BE2C (cell line): Measurements from ENCODE around the gene TRIM17.

Experiments used
- DNase-seq: peaks from one replicate; pipeline ENCODE4 v3.0.0-alpha.2; 2020
- H3K27me3 ChIP-seq: fragments of 250-450 bp; sonication (Bioruptor Pico); 2 replicates; pipeline ENCODE4 v1.5.1; 2020; ENCODE audit warnings: mild to moderate bottlenecking
- H3K36me3 ChIP-seq: fragments of 250-450 bp; sonication (Bioruptor Pico); 2 replicates; pipeline ENCODE4 v1.5.1; 2020; ENCODE audit warnings: mild to moderate bottlenecking
- H3K4me1 ChIP-seq: fragments of 250-450 bp; sonication (Bioruptor Pico); 2 replicates; pipeline ENCODE4 v1.5.1; 2020
- H3K4me3 ChIP-seq: 2 replicates; pipeline ENCODE4 v1.5.1; 2011; ENCODE audit warnings: low read depth, low read length
- H3K9me3 ChIP-seq: fragments of 250-450 bp; sonication (Bioruptor Pico); 2 replicates; pipeline ENCODE4 v1.5.1; 2020
- TF ChIP-seq, protein P1 (sequence below): IDR thresholded peaks from 2 replicates; pipeline ENCODE4 v1.5.1; 2012; ENCODE audit warnings: mild to moderate bottlenecking, low read depth, low read length

The TRIM17 gene

DNA sequence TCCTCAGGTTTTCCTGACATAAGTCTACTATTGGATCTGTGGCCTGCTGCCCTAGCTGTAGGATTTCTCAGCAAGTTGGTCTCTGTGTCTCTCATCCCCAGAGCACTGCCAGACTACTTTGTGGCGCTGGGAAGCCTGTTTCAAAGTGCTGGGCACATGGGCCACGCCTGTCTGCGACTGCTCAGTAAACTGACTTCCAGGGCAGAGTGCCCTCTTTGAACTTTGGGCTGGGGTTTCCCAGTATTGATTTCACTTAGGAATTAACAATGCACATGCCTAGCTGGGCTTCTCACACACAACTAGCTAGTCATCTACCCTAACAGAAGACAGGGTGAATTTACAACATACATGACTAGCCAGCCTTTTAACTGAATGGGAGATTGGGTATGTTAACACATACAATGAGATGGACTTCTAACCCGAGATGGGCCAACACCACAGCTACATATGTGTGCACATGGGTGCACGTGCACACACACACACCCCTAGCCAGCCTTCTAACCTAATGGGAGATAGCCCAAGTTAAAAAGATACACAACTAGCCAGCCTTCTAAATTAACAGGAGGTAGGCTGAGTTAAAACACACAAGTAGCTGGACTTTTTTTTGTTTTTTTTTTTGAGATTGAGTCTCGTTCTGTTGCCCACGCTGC, 6.9 kb upstream of the TRIM17 start:
- Histone ChIP-seq H3K27me3 (no peaks in the 10 kb centered on the region), H3K4me1 (no peaks in the 10 kb centered on the region), H3K9me3 (no peaks in the 10 kb centered on the region), H3K4me3 (no peak overlapping the region), H3K36me3 (no peaks in the 10 kb centered on the region)
- TF ChIP-seq, protein P1, sequence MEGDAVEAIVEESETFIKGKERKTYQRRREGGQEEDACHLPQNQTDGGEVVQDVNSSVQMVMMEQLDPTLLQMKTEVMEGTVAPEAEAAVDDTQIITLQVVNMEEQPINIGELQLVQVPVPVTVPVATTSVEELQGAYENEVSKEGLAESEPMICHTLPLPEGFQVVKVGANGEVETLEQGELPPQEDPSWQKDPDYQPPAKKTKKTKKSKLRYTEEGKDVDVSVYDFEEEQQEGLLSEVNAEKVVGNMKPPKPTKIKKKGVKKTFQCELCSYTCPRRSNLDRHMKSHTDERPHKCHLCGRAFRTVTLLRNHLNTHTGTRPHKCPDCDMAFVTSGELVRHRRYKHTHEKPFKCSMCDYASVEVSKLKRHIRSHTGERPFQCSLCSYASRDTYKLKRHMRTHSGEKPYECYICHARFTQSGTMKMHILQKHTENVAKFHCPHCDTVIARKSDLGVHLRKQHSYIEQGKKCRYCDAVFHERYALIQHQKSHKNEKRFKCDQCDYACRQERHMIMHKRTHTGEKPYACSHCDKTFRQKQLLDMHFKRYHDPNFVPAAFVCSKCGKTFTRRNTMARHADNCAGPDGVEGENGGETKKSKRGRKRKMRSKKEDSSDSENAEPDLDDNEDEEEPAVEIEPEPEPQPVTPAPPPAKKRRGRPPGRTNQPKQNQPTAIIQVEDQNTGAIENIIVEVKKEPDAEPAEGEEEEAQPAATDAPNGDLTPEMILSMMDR = no peak
- no peak for DNase-seq

DNA sequence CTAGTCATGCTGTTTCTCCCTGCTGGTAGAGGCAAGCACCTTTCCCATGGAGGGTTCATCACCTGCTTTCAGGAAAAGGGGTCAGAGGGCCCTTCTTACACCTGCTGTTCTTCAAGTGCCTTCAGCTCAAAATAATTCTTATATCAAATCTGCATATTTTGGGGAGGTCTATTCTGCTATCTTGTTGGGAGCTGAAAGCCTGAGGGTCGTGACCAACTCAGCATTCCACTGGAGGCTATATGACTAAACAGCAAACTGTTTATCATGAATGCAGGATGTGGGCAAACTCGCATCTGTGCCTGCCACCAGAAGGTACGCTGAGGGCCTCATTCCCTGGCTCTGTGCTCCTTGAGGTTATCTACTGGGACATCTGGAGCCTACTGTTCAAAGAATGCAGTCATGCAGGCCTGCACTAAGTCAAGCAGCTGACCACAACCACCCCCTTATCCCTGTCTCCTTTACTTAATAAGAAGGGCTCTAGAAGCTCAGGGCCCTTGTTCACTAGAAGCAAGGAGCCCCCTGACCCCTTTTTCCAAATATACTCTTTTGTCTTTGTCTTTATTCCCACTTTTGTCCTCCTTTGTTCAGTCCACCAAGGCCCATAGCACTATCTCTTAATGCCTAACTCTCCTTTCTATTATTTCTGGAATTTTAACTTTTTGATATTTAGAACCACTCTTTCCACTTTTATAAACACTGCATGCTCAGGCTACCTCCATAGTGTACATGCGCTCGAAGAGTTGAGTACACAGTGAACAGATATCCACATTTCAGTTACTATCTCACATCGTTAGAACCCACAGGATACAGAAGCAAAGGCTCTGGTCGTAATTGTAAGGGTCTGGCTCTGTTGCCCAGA, 4.5 kb upstream of the TRIM17 start:
- Histone ChIP-seq H3K9me3 (no peaks in the 10 kb centered on the region), H3K4me1 (no peaks in the 10 kb centered on the region), H3K4me3 (no peak overlapping the region), H3K36me3 (no peaks in the 10 kb centered on the region), H3K27me3 (no peaks in the 10 kb centered on the region)
- TF ChIP-seq, protein P1 = no peak
- DNase-seq = no peak

DNA sequence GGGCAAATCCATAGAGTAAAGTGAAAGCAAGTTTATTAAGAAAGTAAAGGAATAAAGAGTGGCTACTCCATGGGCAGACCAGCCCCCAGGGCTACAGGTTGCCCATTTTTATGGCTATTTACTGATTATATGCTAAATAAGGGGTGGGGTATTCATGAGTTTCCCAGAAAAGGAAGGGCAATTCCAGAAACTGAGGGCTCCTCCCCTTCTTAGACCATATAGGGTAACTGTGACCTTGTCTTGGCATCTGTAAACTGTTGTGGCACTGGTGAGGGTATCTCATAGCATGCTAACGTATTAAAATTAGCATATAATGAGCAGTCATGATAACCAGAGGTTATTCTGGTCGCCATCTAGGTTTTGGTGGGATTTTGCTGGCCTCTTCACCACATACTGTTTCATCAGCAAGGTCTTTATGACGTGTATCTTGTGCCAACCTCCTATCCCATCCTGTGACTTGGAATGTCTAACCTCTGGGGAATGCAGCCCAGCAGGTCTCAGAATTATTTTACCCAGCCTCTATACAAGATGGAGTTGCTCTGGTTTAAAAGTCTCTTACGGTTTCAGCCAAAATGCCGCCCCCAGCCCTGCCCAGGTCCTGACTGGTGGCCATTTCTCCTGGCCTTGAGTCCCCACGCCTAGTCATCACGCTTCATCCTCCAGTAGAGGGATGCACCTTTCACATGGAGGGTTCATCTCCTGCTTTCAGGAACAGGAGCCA, 982 bp upstream of the TRIM17 start:
- H3K4me1 ChIP-seq = no peaks in the 10 kb centered on the region
- no peaks in the 10 kb centered on the region for H3K9me3 ChIP-seq
- H3K4me3 ChIP-seq = no peak overlapping the region
- TF ChIP-seq, protein P1 = no peak
- no peaks in the 10 kb centered on the region for H3K36me3 ChIP-seq
- no peaks in the 10 kb centered on the region for H3K27me3 ChIP-seq
- DNase-seq = no peak

DNA sequence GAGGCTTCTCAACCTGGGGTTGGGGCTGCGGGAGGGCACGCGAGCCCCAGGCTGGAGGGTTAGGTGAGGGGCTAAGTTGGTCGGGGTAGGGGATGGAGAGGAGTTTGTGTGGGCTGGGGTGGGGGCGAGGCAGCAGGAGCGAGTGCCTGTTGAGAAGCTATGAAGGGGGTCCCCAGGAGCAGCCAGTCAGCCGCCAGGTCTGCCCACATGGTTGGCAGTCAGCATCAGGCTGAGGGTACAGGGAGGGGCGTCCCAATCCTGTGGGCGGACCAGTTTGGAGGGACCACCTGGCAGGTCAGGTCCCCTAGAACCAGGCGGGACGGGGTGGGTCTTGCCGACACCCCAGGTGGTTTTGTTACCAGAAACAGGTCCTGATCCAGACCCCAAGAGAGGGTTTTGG, 400 bp upstream of the TRIM17 start:
- no peaks in the 10 kb centered on the region for H3K27me3 ChIP-seq
- H3K9me3 ChIP-seq = no peaks in the 10 kb centered on the region
- no peak for DNase-seq
- H3K36me3 ChIP-seq = no peaks in the 10 kb centered on the region
- no peak overlapping the region for H3K4me3 ChIP-seq
- H3K4me1 ChIP-seq = no peaks in the 10 kb centered on the region
- TF ChIP-seq, protein P1 = no peak

DNA sequence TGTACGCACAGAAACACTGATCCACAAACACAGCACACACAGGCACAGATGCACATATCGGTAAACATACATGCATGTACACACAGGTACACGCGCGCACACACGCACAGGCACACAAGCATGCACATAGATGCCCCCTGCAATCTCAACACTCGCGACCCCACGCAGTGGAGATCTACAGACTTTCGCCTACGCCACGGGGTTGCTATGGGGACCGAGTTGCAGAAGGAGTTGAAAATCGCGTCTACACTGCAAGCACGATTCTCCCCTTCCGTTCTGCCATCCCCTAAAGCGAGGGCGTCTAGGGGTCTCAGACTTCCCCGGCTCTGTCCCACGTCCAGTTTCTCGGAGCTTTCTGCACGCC, 826 bp downstream of the TRIM17 start:
- Histone ChIP-seq H3K36me3 (no peaks in the 10 kb centered on the region), H3K4me1 (no peaks in the 10 kb centered on the region), H3K27me3 (no peaks in the 10 kb centered on the region), H3K4me3 (peak overlapping the region; percentile 48), H3K9me3 (no peaks in the 10 kb centered on the region)
- DNase-seq = no peak
- TF ChIP-seq, protein P1 = no peak

DNA sequence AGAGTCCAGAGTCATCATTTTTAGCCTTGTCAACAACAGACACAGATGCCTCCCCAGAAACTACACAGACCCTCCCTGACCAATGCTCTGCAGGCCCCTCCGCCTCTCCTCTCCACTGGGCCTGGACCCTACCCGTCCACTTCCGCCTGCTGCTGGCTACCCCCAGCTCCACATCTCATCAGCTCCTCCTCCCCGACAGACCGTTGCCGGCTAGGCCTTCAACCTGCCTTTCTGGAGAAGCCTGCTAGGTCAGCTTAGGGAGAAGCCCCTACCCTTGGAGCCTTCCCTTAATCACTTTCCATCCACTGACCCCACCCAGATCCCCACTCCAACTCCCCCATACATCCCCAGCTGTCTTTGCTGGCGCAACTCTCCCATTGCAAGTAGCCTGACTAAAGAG, 1.4 kb downstream of the TRIM17 start:
- no peaks in the 10 kb centered on the region for H3K36me3 ChIP-seq
- H3K4me1 ChIP-seq = no peaks in the 10 kb centered on the region
- H3K4me3 ChIP-seq = no peak overlapping the region
- DNase-seq = no peak
- TF ChIP-seq, protein P1 = no peak
- H3K9me3 ChIP-seq = no peaks in the 10 kb centered on the region
- no peaks in the 10 kb centered on the region for H3K27me3 ChIP-seq
